KMS-11 (cell line): ENCODE data around the gene NEXN.

Experiments used
- H2AFZ ChIP-seq: fragments of 200-600 bp; sonication (generic); 2 replicates; pipeline ENCODE4 v1.6.1; 2016; ENCODE audit warnings: antibody characterized with exemption, mixed run types, low read depth
- H3K27ac ChIP-seq: fragments of 200-600 bp; sonication (generic); 2 replicates; pipeline ENCODE4 v1.6.1; 2016; ENCODE audit warnings: mild to moderate bottlenecking, mixed run types
- H3K27me3 ChIP-seq: fragments of 200-600 bp; sonication (generic); 2 replicates; pipeline ENCODE4 v1.6.1; 2017; ENCODE audit warnings: mild to moderate bottlenecking, low read depth, mixed run types, moderate library complexity; ENCODE audit not compliant: insufficient read depth
- H3K36me3 ChIP-seq: fragments of 200-600 bp; sonication (generic); 2 replicates; pipeline ENCODE4 v1.6.1; 2017; ENCODE audit warnings: mild to moderate bottlenecking, mixed run types; ENCODE audit not compliant: insufficient read depth
- H3K4me1 ChIP-seq: fragments of 200-600 bp; sonication (generic); 2 replicates; pipeline ENCODE4 v1.6.1; 2016; ENCODE audit warnings: mild to moderate bottlenecking, low read depth, mixed run types; ENCODE audit not compliant: poor library complexity, severe bottlenecking
- H3K4me2 ChIP-seq: fragments of 200-600 bp; sonication (generic); 2 replicates; pipeline ENCODE4 v1.7.0; 2016; ENCODE audit warnings: mild to moderate bottlenecking, mixed run types
- H3K4me3 ChIP-seq: fragments of 200-600 bp; sonication (generic); IDR thresholded peaks from 2 replicates; pipeline ENCODE4 v1.6.1; 2017; ENCODE audit warnings: low read depth, low read length, mixed read lengths; ENCODE audit not compliant: insufficient read depth
- H3K79me2 ChIP-seq: fragments of 200-600 bp; sonication (generic); 2 replicates; pipeline ENCODE4 v1.6.1; 2016; ENCODE audit warnings: low read depth, mixed run types; ENCODE audit not compliant: insufficient read depth
- H3K9ac ChIP-seq: fragments of 200-600 bp; sonication (generic); 2 replicates; pipeline ENCODE4 v1.6.1; 2016; ENCODE audit warnings: mild to moderate bottlenecking, mixed run types
- H4K20me1 ChIP-seq: fragments of 200-600 bp; sonication (generic); 2 replicates; pipeline ENCODE4 v1.6.1; 2016; ENCODE audit warnings: mild to moderate bottlenecking, mixed run types; ENCODE audit not compliant: insufficient read depth
- TF ChIP-seq, protein P1 (sequence below): fragments of 200-600 bp; sonication (generic); conservative IDR thresholded peaks from 2 replicates; pipeline ENCODE4 v1.6.1; 2017; ENCODE audit warnings: low read depth, mild to moderate bottlenecking, antibody characterized with exemption, low read length, moderate library complexity, mixed read lengths

The NEXN gene

DNA sequence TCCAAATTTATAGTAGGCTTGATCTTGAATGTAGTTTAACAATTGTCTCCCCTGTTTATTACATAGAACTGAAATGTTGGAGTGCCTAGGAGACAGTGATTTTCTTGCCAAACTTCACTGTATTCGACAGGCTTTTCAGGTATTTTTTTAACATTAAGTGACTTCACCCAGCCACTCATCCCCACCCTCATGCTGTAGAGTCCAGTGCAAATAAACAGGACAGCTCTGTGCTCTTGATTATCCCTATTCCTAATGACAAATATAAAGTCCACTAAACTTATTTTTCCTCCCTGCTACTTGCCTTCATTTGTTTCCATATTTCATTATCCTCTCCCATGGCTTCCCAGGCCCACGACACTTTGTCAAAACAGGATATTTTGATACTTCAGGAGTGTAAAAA is 29.2 kb upstream of the NEXN start:
- Histone ChIP-seq H3K4me3 (no peak overlapping the region), H3K79me2 (no peaks in the 10 kb centered on the region), H2AFZ (no peak overlapping the region), H3K9ac (no peak overlapping the region), H3K4me2 (no peak overlapping the region), H3K27ac (no peak overlapping the region), H3K36me3 (no peaks in the 10 kb centered on the region), H3K27me3 (no peaks in the 10 kb centered on the region), H4K20me1 (no peaks in the 10 kb centered on the region), H3K4me1 (no peaks in the 10 kb centered on the region)
- TF ChIP-seq, protein P1, sequence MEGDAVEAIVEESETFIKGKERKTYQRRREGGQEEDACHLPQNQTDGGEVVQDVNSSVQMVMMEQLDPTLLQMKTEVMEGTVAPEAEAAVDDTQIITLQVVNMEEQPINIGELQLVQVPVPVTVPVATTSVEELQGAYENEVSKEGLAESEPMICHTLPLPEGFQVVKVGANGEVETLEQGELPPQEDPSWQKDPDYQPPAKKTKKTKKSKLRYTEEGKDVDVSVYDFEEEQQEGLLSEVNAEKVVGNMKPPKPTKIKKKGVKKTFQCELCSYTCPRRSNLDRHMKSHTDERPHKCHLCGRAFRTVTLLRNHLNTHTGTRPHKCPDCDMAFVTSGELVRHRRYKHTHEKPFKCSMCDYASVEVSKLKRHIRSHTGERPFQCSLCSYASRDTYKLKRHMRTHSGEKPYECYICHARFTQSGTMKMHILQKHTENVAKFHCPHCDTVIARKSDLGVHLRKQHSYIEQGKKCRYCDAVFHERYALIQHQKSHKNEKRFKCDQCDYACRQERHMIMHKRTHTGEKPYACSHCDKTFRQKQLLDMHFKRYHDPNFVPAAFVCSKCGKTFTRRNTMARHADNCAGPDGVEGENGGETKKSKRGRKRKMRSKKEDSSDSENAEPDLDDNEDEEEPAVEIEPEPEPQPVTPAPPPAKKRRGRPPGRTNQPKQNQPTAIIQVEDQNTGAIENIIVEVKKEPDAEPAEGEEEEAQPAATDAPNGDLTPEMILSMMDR = no peak

- H3K27ac ChIP-seq = no peak overlapping the region
- no peaks in the 10 kb centered on the region for H4K20me1 ChIP-seq
- no peak overlapping the region for H3K4me3 ChIP-seq
- H2AFZ ChIP-seq = no peak overlapping the region
- no peaks in the 10 kb centered on the region for H3K36me3 ChIP-seq
- H3K27me3 ChIP-seq = no peaks in the 10 kb centered on the region
- H3K4me2 ChIP-seq = no peak overlapping the region
- TF ChIP-seq, protein P1 = no peak
- H3K79me2 ChIP-seq = no peaks in the 10 kb centered on the region
- no peaks in the 10 kb centered on the region for H3K4me1 ChIP-seq
- no peak overlapping the region for H3K9ac ChIP-seq
Measured at GRCh38 chr1:77866296-77866695, 22.1 kb upstream of the NEXN start.

DNA sequence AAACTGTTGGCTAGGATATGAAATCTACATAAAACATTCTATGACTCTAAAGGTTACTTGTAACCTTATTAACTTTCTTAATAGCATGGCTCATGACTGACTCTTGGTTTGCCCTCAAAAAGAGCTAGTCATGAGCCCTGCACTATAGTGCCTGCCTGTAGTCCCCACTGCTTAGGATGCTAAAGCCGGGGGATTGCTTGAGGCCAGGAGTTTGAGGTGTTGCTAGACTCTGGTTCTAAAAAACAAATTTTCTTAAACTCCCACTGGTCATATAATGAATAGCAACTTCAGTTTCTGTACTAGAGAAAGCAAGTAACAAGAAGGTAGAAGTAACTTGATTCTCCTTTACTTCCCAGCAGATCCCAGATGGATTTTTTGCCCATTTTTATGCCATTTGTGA is 15.8 kb upstream of the NEXN start:
- TF ChIP-seq, protein P1 = no peak
- Histone ChIP-seq H3K27me3 (no peaks in the 10 kb centered on the region), H3K9ac (no peak overlapping the region), H3K4me3 (no peak overlapping the region), H2AFZ (no peak overlapping the region), H4K20me1 (no peaks in the 10 kb centered on the region), H3K36me3 (no peaks in the 10 kb centered on the region), H3K4me2 (no peak overlapping the region), H3K79me2 (no peaks in the 10 kb centered on the region), H3K4me1 (no peaks in the 10 kb centered on the region), H3K27ac (no peak overlapping the region)

- H3K27ac ChIP-seq = no peak overlapping the region
- TF ChIP-seq, protein P1 = no peak
- H2AFZ ChIP-seq = no peak overlapping the region
- no peaks in the 10 kb centered on the region for H3K36me3 ChIP-seq
- no peaks in the 10 kb centered on the region for H4K20me1 ChIP-seq
- no peak overlapping the region for H3K4me3 ChIP-seq
- no peak overlapping the region for H3K4me2 ChIP-seq
- no peaks in the 10 kb centered on the region for H3K79me2 ChIP-seq
- no peak overlapping the region for H3K9ac ChIP-seq
- no peaks in the 10 kb centered on the region for H3K27me3 ChIP-seq
- H3K4me1 ChIP-seq = no peaks in the 10 kb centered on the region
Measured at GRCh38 chr1:77873461-77873860, 15.0 kb upstream of the NEXN start.
